Measurements from ENCODE around the gene VAPA.

DNA sequence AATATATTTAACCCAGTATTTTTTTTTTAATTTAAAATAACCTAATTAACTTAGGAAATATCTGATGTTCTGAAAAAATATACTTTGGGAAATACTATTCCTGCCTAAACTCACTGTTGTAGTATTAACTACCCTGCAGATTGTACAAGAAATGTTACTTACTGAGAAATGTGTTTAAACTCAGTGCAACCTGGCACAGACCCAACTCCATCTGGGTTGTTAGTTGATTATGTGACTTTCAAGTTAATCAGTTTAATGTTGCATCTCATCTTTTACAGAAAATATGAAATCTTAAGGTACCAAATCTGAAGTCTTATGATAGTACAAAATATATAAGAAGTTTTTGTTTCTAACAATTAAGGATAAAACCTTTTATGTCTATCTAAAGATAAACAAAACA, 27.3 kb downstream of the VAPA start:
- TF ChIP-seq, protein P1, sequence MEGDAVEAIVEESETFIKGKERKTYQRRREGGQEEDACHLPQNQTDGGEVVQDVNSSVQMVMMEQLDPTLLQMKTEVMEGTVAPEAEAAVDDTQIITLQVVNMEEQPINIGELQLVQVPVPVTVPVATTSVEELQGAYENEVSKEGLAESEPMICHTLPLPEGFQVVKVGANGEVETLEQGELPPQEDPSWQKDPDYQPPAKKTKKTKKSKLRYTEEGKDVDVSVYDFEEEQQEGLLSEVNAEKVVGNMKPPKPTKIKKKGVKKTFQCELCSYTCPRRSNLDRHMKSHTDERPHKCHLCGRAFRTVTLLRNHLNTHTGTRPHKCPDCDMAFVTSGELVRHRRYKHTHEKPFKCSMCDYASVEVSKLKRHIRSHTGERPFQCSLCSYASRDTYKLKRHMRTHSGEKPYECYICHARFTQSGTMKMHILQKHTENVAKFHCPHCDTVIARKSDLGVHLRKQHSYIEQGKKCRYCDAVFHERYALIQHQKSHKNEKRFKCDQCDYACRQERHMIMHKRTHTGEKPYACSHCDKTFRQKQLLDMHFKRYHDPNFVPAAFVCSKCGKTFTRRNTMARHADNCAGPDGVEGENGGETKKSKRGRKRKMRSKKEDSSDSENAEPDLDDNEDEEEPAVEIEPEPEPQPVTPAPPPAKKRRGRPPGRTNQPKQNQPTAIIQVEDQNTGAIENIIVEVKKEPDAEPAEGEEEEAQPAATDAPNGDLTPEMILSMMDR (IDR thresholded peaks at IDR 0.05): no peak
- no peak for TF ChIP-seq POLR2A (IDR thresholded peaks at IDR 0.05)

Data from right lobe of liver (tissue), 4 donors.